Thoracic aorta (tissue), 2 donors: ENCODE measurements around the gene MAN1C1. TPM values are rescaled to one million over a fixed set of nuclear protein-coding genes. Genes with fewer than 3 reads are reported as not detected.

Source experiments
- ATAC-seq: fragments of 150-250 bp; one replicate; pipeline ENCODE4 v1.8.0; 2017; ENCODE audit warnings: low read depth; ENCODE audit not compliant: insufficient number of reproducible peaks, low FRiP score
- DNase-seq: peaks from one replicate; pipeline ENCODE4 v3.0.0-alpha.2; 2020; ENCODE audit warnings: low spot score
- H3K27ac ChIP-seq, 2 donors: fragments of 200-600 bp; sonication (generic); 1 replicate in 1 of 2; 2 replicates in 1 of 2; pipeline ENCODE4 v1.5.1; 2016; ENCODE audit warnings: mild to moderate bottlenecking in 2 of 2, moderate library complexity in 2 of 2
- H3K27me3 ChIP-seq: fragments of 200-600 bp; sonication (generic); replicated peaks from 2 replicates; pipeline ENCODE4 v1.6.0; 2016; ENCODE audit warnings: mild to moderate bottlenecking; ENCODE audit not compliant: insufficient read depth
- H3K36me3 ChIP-seq: fragments of 200-600 bp; sonication (generic); one replicate; pipeline ENCODE4 v1.5.1; 2016
- H3K4me1 ChIP-seq, 2 donors: fragments of 200-600 bp; sonication (generic); 1 replicate in 1 of 2; 2 replicates in 1 of 2; pipeline versions ENCODE4 v1.5.1 to v1.6.0; 2016; ENCODE audit warnings: low read depth in 2 of 2, mild to moderate bottlenecking in 1 of 2; ENCODE audit not compliant: control insufficient read depth in 1 of 2
- H3K4me3 ChIP-seq: fragments of 200-600 bp; sonication (generic); 2 replicates; pipeline ENCODE4 v1.5.1; 2016; ENCODE audit warnings: mild to moderate bottlenecking
- H3K9me3 ChIP-seq: fragments of 200-600 bp; sonication (generic); 2 replicates; pipeline ENCODE4 v1.5.1; 2016
- CTCF ChIP-seq: fragments of 200-600 bp; sonication (generic); IDR thresholded peaks from one replicate; pipeline ENCODE4 v1.5.1; 2019; ENCODE audit warnings: antibody characterized with exemption
- total RNA-seq, 2 donors: library from RNA; depleted of rRNA; stranded (reverse); fragments of >200 nt; gene quantifications; one replicate each; pipeline versions ENCODE4 v1.1.0 to v1.2.3, GENCODE V29; 2016

Gene MAN1C1
- total RNA-seq, 2 donors from 2014 or later = 21.0 to 26.0 TPM

- Histone ChIP-seq H3K36me3 (no peaks in the 10 kb centered on the region), H3K27ac (no peak overlapping the region), H3K9me3 (no peaks in the 10 kb centered on the region), H3K4me3 (no peak overlapping the region), H3K27me3 (no peaks in the 10 kb centered on the region), H3K4me1 (peaks cover 4 to 27% of the 10 kb centered on the region in 2 donors)
- no peak for DNase-seq
- TF ChIP-seq CTCF = no peak
- no peak for ATAC-seq
Measured at GRCh38 chr1:25725482-25725881, 108.9 kb downstream of the MAN1C1 start.

GRCh38 chr1:25727088-25727487 is 110.5 kb downstream of the MAN1C1 start:
- Histone ChIP-seq H3K27me3 (no peaks in the 10 kb centered on the region), H3K36me3 (no peaks in the 10 kb centered on the region), H3K4me3 (no peak overlapping the region), H3K9me3 (no peaks in the 10 kb centered on the region), H3K27ac (peak overlapping the region in 1 of 2 donors; percentile 35), H3K4me1 (peaks cover 8 to 36% of the 10 kb centered on the region in 2 donors)
- TF ChIP-seq CTCF = no peak
- DNase-seq (no peak), ATAC-seq (no peak)

GRCh38 chr1:25727635-25728286 is 111.2 kb downstream of the MAN1C1 start:
- Histone ChIP-seq H3K9me3 (no peaks in the 10 kb centered on the region), H3K4me3 (no peak overlapping the region), H3K27ac (peak overlapping the region in 1 of 2 donors; percentile 15), H3K4me1 (peaks cover 8 to 36% of the 10 kb centered on the region in 2 donors), H3K27me3 (no peaks in the 10 kb centered on the region), H3K36me3 (no peaks in the 10 kb centered on the region)
- DNase-seq (no peak), ATAC-seq (no peak)
- TF ChIP-seq CTCF = no peak

GRCh38 chr1:25728301-25728935 is 111.8 kb downstream of the MAN1C1 start:
- H3K36me3 ChIP-seq = no peaks in the 10 kb centered on the region
- no peaks in the 10 kb centered on the region for H3K27me3 ChIP-seq
- H3K4me3 ChIP-seq = no peak overlapping the region
- H3K27ac ChIP-seq = peak overlapping the region in 1 of 2 donors; percentile 15
- H3K9me3 ChIP-seq = no peaks in the 10 kb centered on the region
- no peak for ATAC-seq
- no peak for TF ChIP-seq CTCF
- H3K4me1 ChIP-seq = peaks cover 8 to 36% of the 10 kb centered on the region in 2 donors
- no peak for DNase-seq

GRCh38 chr1:25729045-25729444 is 112.5 kb downstream of the MAN1C1 start:
- Histone ChIP-seq H3K27ac (no peak overlapping the region), H3K4me3 (no peak overlapping the region), H3K27me3 (no peaks in the 10 kb centered on the region), H3K9me3 (no peaks in the 10 kb centered on the region), H3K36me3 (no peaks in the 10 kb centered on the region), H3K4me1 (peaks cover 8 to 36% of the 10 kb centered on the region in 2 donors)
- no peak for TF ChIP-seq CTCF
- DNase-seq = no peak
- ATAC-seq = no peak
